PC-9 (cell line): ENCODE data around the gene CPA3.

Experiments
- CTCF ChIP-seq: fragments of 200-600 bp; sonication (generic); conservative IDR thresholded peaks from 2 replicates; pipeline ENCODE4 v1.6.1; 2017; ENCODE audit warnings: mixed run types, antibody characterized with exemption, mild to moderate bottlenecking, moderate library complexity
- EZH2 ChIP-seq: fragments of 200-600 bp; sonication (generic); IDR thresholded peaks from 2 replicates; pipeline ENCODE4 v1.8.0; 2017; ENCODE audit warnings: antibody characterized with exemption, low read depth

- TF ChIP-seq CTCF: no peak
- no peak for TF ChIP-seq EZH2
These were observed 8.3 kb downstream of the CPA3 start for GRCh38 chr3:148873270-148873927.
